ENCODE measurements around the gene ABRAXAS1.

The ABRAXAS1 gene

DNA sequence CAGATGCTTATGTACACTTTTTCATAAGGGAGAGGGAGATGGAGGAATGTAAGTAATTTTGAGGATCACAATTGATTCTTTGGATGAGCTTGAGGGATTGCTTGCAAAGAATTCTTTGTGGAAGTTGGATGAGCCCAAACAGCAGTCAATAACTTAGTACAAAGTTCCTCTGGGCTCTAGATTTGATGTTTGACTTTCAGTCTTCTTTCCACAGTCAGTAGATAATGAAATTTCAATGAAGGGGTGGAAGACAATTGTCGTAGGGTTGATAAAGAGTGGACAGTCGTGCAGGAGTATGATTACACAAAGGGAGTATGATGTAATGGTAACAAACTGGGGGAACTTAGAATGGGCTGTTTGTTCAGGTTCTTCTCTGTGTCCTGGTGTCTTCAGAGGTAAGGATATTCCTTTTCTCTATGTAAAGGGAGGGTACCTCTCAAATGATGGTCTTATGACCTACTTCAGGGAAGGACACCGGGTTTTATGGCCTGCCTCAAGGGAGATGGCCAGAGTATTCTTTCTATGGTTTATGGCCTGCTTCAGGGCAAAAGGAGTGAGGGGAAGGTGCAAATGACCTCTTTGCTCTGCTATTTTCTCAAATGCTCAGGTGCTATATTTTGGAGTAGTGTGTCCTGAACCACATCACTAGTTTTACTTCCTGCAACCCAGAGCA, 1.7 kb upstream of the ABRAXAS1 start:
- H3K4me3 ChIP-seq (ENCODE audit: low read length): no peak overlapping the region
- no peak for DNase-seq (ENCODE audit: low read depth)
- TF ChIP-seq, protein P1, sequence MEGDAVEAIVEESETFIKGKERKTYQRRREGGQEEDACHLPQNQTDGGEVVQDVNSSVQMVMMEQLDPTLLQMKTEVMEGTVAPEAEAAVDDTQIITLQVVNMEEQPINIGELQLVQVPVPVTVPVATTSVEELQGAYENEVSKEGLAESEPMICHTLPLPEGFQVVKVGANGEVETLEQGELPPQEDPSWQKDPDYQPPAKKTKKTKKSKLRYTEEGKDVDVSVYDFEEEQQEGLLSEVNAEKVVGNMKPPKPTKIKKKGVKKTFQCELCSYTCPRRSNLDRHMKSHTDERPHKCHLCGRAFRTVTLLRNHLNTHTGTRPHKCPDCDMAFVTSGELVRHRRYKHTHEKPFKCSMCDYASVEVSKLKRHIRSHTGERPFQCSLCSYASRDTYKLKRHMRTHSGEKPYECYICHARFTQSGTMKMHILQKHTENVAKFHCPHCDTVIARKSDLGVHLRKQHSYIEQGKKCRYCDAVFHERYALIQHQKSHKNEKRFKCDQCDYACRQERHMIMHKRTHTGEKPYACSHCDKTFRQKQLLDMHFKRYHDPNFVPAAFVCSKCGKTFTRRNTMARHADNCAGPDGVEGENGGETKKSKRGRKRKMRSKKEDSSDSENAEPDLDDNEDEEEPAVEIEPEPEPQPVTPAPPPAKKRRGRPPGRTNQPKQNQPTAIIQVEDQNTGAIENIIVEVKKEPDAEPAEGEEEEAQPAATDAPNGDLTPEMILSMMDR (conservative IDR thresholded peaks at IDR 0.05; ENCODE audit: low read length): no peak

DNA sequence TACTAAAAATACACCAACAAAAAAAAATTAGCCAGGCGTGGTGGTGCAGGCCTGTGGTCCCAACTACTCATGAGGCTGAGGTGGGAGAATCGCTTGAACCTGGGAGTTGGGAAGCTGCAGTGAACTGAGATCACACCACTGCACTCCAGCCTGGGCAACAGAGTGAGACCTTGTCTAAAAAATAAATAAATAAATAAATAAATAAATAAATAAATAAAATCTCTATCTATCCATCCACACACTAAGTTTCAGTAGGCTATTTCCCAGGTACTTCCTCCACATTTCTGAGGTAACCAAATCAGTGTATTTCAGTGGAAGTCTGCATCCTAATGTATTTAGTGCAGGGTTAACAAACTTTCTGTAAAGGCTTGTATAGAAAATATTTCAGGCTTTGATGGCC, 10.9 kb downstream of the ABRAXAS1 start:
- TF ChIP-seq, protein P1 (conservative IDR thresholded peaks at IDR 0.05; ENCODE audit: low read length): no peak
- H3K4me3 ChIP-seq (ENCODE audit: low read length): no peak overlapping the region
- no peak for DNase-seq (ENCODE audit: low read depth)

DNA sequence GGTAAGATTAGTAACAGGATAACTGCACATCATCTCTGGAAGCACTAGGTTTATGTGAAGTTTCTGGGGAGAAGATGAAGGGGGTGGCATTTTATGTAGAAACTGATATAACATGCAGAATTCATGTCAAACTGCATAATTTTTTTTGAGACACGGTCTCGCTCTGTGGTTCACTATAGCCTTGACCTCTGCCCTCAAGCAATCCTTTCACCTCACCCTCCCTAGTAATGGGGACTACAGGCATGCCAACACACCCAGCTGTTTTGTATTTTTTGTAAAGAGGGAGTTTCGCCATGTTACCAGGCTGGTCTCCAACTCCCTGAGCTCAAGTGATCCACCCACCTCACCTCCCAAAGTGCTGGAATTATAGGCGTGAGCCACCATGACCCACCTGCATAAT, 11.5 kb downstream of the ABRAXAS1 start:
- DNase-seq (ENCODE audit: low read depth): no peak
- TF ChIP-seq, protein P1 (conservative IDR thresholded peaks at IDR 0.05; ENCODE audit: low read length): no peak
- H3K4me3 ChIP-seq (ENCODE audit: low read length): no peak overlapping the region

DNA sequence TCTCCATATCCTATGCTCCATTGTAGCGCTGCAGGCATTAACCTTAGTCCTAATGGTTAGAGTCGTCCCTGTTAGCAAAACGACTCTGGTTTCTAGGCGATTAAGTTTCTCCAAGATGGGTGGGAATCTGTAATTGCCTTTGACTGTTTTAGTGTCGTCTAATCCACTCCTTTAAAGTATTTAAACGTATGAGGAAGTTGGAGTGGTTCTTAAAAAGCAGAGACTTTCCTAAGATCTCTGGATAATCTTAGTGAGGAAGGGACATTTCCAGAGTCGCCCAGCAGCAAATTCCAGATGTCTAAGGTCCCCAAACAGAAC, 28.8 kb downstream of the ABRAXAS1 start:
- TF ChIP-seq, protein P1 (conservative IDR thresholded peaks at IDR 0.05; ENCODE audit: low read length): no peak
- DNase-seq (ENCODE audit: low read depth): no peak
- H3K4me3 ChIP-seq (ENCODE audit: low read length): peak overlapping the region; percentile 94

DNA sequence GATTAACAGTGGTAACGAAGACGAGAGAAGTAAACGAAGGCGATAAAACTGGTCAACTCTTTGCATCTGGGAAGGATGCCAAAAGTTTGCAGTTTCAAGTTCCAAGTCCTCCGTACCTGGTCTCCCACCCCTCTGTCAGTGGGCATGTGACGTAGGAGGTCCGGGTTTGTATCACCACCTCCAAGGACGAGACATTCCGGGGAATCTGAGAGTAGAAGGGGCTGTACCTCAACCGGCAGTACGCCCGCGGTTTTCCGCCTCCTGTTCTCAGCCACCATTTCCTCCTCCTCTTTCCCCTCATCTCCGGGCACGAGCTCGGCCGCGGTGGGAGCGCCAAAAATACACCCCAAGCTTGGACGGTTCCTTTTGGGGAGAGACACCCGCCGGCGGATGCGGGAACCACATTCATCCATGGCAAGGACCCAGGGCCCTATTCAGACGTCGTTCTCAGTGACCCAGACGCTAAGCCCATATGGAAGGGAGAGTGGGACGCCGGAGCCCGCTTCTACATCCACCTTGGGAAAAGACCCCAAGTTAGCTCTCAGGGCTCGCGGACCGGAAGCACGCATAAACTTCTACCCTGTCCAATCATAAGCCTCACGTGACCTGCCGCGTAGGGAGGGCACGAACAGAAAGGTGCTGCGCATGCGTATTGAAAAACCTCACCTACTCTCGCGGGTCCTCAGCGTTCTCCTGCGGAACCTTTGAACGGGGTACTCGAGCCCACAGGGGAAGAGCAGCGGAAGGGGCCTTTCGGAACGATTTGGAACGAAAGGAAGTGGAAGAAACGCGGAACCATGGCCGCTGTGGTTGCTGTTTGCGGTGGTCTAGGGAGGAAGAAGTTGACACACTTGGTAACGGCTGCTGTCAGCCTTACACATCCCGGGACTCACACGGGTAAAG, 29.4 kb downstream of the ABRAXAS1 start, which contains the start of the genes HELQ and MRPS18C:
Gene HELQ, minus strand, starts transcription at position 543 of the 903 bp plus-strand sequence. Its CDS starts 130 bp downstream, at position 413.
Gene MRPS18C, plus strand, starts transcription at position 778 of the 903 bp plus-strand sequence. Its CDS starts 20 bp downstream, at position 798.
- TF ChIP-seq, protein P1 (conservative IDR thresholded peaks at IDR 0.05; ENCODE audit: low read length): peak; percentile 44
- peak; percentile 98 for DNase-seq (ENCODE audit: low read depth)
- peak within 1 kb of the TSS; percentile 94 for H3K4me3 ChIP-seq (ENCODE audit: low read length)

DNA sequence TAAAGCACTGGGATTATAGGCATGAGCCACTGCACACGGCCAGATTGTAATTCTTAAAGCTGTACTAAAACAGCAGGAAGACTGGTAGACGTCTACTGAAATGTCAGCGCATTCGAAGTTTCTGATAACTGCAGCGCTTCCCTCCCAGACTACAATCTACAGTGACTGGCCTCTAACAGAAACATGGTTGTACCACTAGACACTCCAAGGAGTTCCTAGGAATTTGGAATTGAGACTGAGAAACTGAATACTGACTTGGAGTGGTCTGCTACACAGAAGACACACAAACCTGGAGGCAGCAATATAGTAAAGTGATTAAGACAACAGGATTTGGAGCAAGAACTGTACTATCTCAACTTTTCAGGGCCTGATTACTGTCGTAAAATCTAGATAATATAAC, 30.2 kb downstream of the ABRAXAS1 start:
- peak; percentile 4 for DNase-seq (ENCODE audit: low read depth)
- peak overlapping the region; percentile 94 for H3K4me3 ChIP-seq (ENCODE audit: low read length)
- TF ChIP-seq, protein P1 (conservative IDR thresholded peaks at IDR 0.05; ENCODE audit: low read length): no peak

All from AG10803 (cell line).